ENCODE data around the gene CHAF1A. TPM values are rescaled to one million over a fixed set of nuclear protein-coding genes. Genes with fewer than 3 reads are reported as not detected.

Gene CHAF1A
- total and polyA plus RNA-seq, 3 donors from 2014 or later = 24.1 to 37.7 (median 28.6) TPM

DNA sequence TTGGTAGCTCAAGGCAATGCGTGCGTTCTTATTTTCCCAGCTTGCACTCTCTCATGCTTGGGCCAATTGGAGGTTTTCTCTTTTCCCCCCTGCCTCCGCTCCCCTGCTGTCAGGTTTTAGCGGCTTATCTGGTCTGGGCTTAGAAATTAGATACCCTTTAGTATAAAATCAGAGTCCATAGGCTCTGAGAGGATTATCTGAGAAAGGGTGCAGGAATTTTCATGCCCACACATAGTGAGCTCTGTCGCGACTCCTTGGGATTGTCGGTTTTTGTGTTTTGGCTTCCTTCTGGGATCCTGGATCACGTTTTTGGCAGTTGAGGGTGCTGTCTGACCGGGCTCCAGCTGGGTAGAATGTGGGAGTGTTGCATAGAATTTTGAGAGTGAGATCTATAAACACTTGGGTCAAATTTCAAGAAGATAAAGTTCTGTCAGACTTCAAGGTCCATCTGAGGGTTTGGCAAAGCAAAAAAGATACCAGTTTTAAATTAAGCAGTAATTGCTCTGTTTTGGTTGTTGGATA is 12.4 kb downstream of the CHAF1A start:
- 35 to 41% methylated on average over 9 of the region's 9 CpGs for WGBS, 2 donors
- TF ChIP-seq, protein P1, sequence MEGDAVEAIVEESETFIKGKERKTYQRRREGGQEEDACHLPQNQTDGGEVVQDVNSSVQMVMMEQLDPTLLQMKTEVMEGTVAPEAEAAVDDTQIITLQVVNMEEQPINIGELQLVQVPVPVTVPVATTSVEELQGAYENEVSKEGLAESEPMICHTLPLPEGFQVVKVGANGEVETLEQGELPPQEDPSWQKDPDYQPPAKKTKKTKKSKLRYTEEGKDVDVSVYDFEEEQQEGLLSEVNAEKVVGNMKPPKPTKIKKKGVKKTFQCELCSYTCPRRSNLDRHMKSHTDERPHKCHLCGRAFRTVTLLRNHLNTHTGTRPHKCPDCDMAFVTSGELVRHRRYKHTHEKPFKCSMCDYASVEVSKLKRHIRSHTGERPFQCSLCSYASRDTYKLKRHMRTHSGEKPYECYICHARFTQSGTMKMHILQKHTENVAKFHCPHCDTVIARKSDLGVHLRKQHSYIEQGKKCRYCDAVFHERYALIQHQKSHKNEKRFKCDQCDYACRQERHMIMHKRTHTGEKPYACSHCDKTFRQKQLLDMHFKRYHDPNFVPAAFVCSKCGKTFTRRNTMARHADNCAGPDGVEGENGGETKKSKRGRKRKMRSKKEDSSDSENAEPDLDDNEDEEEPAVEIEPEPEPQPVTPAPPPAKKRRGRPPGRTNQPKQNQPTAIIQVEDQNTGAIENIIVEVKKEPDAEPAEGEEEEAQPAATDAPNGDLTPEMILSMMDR (IDR thresholded peaks at IDR 0.05) = no peak
- TF ChIP-seq POLR2A (IDR thresholded peaks at IDR 0.05) = no peak
- Histone ChIP-seq H3K9me3 (no peaks in the 10 kb centered on the region), H3K27me3 (no peaks in the 10 kb centered on the region), H3K4me3 (no peak overlapping the region), H3K27ac (peak overlapping the region; percentile 58 to 61), H3K4me1 (peaks cover 20% of the 10 kb centered on the region), H3K36me3 (ENCODE audit: low read depth, missing control alignments) (no peaks in the 10 kb centered on the region)
- peak; percentile 42 for DNase-seq
- intact Hi-C loops (cut with DNase I; ENCODE audit: low total_unique reads) = no loop called here

DNA sequence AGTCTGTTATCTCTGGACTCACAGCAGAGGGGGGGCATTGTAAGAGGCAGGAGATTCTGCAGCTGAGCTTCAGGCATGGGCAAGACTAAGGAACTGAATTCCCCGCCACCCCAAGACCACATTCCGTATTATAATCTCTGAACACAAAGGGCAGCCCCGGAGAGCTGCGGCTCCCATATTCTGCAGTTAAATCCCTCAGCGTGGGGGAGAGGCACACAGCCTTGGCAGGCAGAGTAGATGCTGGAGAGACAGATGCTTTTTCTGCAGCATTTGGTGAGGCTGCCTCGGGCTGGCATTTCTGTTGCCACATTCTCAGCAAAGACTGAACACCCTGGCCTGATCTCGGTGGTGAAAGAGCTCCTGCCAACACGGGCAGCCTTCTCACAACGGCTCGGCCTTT is 12.9 kb downstream of the CHAF1A start:
- Histone ChIP-seq H3K36me3 (ENCODE audit: low read depth, missing control alignments) (no peaks in the 10 kb centered on the region), H3K4me1 (peaks cover 20% of the 10 kb centered on the region), H3K27me3 (no peaks in the 10 kb centered on the region), H3K9me3 (no peaks in the 10 kb centered on the region), H3K4me3 (no peak overlapping the region), H3K27ac (peak overlapping the region in 1 of 2 donors; percentile 61)
- peak; percentile 59 for DNase-seq
- WGBS, 2 donors = 40 to 57% methylated on average over 10 of the region's 10 CpGs
- intact Hi-C loops (cut with DNase I; ENCODE audit: low total_unique reads) = no loop called here
- TF ChIP-seq POLR2A (IDR thresholded peaks at IDR 0.05) = no peak
- TF ChIP-seq, protein P1 (IDR thresholded peaks at IDR 0.05) = no peak

DNA sequence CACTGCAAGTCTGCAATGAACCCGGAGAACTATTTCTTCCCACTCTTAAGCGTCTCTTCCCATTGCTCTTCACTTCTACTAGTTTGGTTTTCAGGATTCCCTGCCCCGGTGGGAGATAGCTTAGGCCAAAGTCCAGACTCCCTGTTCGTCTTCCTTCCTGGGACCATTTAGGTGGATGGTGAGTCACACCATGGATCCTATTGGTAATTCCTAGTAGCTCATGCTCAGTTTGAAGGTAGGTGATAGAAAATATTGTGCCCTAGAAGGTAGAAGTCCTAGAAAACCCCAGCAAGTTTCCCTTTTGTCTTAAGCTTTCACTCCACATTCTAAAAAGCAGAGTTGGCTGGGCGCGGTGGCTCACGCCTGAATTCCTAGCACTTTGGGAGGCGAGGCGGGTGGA is 13.8 kb downstream of the CHAF1A start:
- Histone ChIP-seq H3K9me3 (no peaks in the 10 kb centered on the region), H3K27me3 (no peaks in the 10 kb centered on the region), H3K4me1 (peaks cover 20% of the 10 kb centered on the region), H3K36me3 (ENCODE audit: low read depth, missing control alignments) (no peaks in the 10 kb centered on the region), H3K27ac (no peak overlapping the region), H3K4me3 (no peak overlapping the region)
- intact Hi-C loops (cut with DNase I; ENCODE audit: low total_unique reads) = no loop called here
- 87 to 91% methylated on average over 9 of the region's 9 CpGs for WGBS, 2 donors
- no peak for DNase-seq
- no peak for TF ChIP-seq POLR2A (IDR thresholded peaks at IDR 0.05)
- TF ChIP-seq, protein P1 (IDR thresholded peaks at IDR 0.05) = no peak

DNA sequence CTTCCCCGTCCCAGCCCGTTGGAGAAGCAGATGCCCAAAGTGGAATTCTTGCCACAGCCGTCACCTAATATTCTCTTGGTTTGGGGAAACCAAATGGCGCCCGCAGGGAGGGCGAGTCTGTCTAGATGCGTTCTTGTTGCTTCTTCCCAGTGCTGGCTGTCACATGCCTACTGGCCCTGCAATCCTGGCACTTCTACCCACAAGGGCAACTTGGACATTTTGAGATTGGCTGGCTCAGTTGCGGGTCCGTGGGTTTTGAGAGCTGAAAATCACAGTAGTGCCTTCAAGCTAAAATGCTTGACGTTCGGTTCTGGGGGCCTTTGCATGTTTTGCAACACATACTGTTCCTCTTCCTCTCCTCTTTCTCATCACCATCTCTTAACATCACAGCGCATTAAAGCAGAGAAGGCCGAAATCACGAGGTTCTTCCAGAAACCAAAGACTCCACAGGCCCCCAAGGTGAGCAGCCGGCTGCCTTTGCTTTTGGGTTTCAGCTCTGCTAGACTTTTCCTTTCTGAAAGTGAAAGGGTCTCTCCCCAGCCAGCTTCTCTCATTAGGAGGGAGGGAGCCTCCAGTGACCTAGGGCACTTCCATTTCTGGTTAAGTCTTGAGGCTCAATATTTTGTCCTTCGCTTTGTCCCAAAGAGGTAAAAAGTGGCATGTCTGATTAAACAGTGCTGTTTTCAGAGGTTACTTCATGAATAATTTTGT is 21.1 kb downstream of the CHAF1A start:
- Histone ChIP-seq H3K4me3 (no peak overlapping the region), H3K27me3 (no peaks in the 10 kb centered on the region), H3K9me3 (no peaks in the 10 kb centered on the region), H3K36me3 (ENCODE audit: low read depth, missing control alignments) (no peaks in the 10 kb centered on the region), H3K27ac (no peak overlapping the region), H3K4me1 (no peaks in the 10 kb centered on the region)
- intact Hi-C loops (cut with DNase I; ENCODE audit: low total_unique reads) = no loop called here
- 90 to 94% methylated on average over 15 to 16 of the region's 16 CpGs for WGBS, 2 donors
- no peak for DNase-seq
- TF ChIP-seq, protein P1 (IDR thresholded peaks at IDR 0.05) = no peak
- TF ChIP-seq POLR2A (IDR thresholded peaks at IDR 0.05) = no peak

DNA sequence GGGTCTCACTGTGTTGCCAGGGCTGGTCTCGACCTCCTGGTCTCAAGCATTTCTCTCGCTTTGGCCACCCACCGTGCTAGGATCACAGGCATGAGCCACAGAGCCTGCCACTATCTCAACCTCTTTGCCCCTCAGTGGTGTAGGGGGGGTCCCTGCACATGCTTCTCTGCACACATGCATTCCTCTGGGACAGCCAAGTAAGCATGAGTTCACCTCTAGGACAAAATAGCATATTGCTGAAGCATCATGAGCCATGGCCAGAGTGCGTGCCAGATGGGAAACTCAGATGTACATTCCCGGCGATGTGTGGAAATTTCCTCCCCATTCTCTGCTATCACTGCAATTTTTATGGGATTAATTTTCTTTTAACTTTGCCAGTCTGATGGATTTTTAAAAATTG is 23.1 kb downstream of the CHAF1A start:
- intact Hi-C loops (cut with DNase I; ENCODE audit: low total_unique reads) = no loop called here
- Histone ChIP-seq H3K4me1 (no peaks in the 10 kb centered on the region), H3K27ac (no peak overlapping the region), H3K27me3 (no peaks in the 10 kb centered on the region), H3K4me3 (no peak overlapping the region), H3K36me3 (ENCODE audit: low read depth, missing control alignments) (no peaks in the 10 kb centered on the region), H3K9me3 (no peaks in the 10 kb centered on the region)
- TF ChIP-seq POLR2A (IDR thresholded peaks at IDR 0.05) = no peak
- TF ChIP-seq, protein P1 (IDR thresholded peaks at IDR 0.05) = no peak
- no peak for DNase-seq
- WGBS, 2 donors = 92 to 97% methylated on average over 6 of the region's 6 CpGs
